HG02943 (cell line): Measurements from ENCODE around the gene BORCS8.
"Not testable (repeated sequence)": the region's sequence is repeated elsewhere in the genome, so short reads cannot be mapped to it uniquely, and the experiment has no call there.

ENCODE experiments used
- ATAC-seq: cut with Tn5 transposase; IDR thresholded peaks from one replicate; pipeline ENCODE4 v1.9.1; 2021; ENCODE audit warnings: mild to moderate bottlenecking, low read depth, moderate library complexity; ENCODE audit not compliant: unreplicated experiment

BORCS8 gene

DNA sequence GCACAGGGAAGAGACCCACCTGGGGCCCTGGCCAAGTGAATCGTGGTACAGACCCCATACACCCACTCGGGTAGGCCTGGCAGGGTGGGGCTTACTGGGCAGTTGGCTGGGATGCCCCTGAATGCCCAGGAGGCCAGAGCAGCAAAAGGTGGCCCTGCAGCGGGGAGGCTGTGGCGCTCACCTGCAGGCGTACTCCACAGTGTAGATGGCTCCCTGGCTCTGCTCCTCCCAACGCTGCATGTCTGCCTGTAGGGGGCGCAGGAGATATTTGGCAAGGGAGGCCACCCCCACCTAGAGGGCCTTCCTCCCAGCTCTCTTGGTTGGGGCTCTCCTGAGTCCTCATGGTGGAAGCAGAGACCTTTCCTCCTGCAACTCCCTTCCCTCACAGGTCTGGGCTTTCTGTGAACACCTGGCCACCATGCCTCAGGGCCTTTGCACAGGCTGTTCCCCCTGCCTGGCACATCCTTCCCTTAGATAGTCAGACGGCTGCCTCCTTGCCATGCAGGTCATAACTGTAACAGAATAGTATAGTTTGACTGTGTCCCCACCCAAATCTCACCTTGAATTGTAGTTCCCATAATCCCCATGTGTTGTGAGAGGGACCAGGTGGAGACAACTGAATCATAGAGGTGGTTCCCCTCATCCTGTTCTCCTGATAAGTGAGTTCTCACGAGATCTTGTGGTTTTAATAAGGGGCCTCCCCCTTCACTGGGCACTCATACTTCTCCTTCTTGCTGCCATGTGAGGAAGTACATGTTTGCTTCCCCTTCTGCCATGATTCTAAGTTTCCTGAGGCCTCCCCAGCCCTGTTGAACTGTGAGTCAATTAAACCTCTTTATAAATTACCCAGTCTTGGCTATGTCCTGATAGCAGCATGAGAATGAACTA, 5.9 kb downstream of the BORCS8 start:
- ATAC-seq, result no peak

- no peak for ATAC-seq
Observed at GRCh38 chr19:19181488-19181998, 10.4 kb downstream of the BORCS8 start.

DNA sequence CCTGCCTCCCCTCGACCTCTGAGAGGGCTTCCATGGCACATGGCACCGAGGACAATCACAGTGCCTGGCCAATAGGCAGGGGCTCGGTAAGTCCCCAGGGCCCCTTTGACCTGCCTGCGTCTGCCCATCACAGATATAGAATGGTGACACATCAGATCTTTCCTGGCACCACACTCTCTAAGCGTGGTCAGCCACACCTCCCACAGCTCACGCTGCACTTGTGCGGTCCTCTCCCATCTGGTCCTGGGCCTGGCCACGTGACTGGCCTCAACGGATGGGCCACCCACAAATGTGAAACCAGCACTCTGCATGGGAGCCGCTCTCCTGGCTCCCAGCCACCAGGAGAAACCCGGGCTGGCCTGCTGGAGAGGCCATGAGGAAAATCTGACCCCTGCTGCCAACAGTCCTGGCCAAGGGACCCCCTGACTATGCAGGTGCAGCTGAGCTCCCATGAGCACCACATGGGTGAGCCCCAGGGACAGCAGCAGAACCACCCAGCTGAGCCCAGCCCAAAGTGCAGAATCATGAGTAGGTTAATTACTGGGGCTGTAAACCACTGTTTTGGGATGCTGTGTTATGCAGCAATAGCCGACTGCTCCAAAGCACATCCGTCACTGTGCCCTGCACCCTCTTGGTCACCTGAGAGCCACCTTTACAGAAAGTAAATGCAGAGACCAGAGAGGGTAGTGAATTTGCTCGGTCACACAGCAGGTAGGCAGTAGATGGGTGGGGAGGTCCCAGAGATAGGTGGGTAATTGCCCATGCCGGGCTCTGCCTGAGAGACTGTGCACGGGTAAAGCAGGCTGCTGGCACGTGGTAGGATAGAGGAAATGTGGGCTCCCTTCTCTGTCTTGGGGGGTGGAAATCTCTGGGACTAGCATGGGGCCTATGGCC, 12.2 kb downstream of the BORCS8 start:
- no peak for ATAC-seq

DNA sequence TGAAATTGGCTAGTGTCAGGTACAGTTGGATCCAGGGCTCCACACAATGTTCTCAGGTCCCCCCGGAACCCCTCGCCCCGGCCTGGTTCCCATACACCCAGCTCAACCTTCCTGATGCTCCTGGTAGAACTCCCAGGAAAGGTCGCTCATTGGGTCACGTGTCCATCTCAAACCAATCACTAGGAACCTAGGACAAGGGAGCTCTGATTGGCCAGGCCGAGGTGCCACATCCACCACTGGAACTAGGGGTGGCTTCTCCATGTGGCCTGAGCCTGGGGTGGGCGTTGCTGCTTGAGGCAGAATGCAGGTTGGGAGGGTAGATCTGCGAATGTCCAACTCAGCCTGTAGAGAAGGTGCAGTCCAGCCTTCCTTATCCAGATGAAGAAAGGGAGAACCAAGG, 15.0 kb downstream of the BORCS8 start:
- ATAC-seq, result no peak

DNA sequence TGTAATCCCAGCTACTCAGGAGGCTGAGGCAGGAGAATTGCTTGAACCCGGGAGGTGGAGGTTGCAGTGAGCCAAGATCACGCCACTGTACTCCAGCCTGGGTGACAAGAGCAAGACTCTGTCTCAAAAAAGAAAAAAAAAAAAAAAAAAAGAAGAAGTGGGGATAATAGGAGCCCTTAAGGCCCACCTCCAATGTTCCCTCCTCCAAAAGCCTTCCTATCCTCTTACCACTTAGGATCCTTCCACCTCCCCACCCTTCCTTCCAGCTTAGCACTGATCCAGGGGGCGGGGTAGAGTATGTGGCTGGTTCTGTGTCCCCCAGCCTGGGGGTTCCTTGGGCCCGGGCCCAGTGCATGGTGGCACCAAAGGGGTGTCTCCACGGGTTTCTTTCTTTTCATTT, 18.7 kb downstream of the BORCS8 start:
- not testable (repeated sequence) for ATAC-seq

DNA sequence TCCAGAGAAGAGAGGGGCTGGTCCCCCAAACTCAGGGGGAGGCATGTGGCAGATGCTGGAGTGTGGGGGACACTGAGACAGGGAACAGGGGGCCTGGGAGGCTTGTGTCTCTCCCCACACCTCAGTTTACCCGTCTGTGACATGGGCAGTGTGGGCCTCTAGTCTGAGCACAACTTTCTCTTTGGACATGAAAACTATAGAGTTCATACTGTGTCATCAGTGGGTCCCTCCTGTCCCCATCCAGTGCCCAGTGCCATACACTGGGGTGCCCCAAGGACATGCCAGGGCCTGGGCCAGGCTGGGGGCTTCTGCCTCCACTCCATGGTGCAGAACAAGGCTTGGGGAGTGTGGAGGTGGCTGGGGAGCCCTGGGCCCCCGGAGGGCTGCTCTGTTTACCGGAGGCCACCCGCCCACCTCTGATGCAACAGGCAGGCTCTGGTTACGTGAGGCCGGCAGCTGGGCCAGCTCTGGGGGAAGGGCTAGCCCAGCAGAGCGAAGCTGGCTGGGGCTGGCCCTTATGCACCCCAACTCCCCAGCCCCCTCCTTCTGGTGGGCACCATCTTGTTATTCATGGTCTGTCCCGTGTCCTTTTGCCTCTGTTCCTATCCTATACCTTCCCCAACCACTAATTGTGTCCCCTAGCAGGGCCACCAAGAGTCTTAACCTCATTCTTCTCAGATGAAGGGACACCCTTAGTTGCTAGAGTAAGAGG, 20.0 kb downstream of the BORCS8 start:
- ATAC-seq, result no peak

DNA sequence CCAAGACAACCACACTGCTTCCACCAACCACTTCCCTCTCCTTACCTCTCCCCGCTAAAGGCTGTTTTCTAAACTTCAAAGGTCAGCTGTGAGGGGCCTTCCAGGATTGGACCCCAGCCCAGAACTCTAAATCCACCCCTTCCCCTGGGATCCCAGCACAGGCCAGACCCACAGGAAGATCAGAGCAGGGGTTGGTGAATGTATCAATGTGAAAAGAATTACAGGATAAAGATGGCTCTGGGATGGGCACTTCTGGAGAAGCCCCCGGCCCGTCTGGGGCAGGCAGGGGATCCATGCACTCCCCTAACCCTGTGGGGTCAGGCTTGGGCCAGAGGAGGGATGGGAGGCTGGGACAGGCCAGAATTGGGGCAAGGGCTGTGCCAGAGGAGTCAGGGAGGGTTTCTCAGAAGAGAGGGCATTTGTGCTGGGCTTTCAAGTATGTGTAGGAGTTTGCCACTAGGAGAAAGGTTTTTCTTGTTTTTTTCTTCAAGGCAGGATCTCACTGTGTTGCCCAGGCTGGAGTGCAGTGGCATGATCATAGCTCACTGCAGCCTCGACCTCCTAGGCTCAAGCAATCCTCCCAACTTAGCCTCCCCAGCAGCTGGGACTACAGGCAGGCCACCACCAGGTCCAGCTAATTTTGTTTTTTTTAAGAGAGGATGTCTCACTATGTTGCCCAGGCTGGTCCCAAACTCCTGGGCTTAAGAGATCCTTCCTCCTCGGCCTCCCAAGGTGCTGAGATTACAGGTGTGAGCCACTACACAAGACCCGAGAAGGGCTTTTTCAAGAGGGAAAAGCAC, 20.9 kb downstream of the BORCS8 start:
- no peak for ATAC-seq

DNA sequence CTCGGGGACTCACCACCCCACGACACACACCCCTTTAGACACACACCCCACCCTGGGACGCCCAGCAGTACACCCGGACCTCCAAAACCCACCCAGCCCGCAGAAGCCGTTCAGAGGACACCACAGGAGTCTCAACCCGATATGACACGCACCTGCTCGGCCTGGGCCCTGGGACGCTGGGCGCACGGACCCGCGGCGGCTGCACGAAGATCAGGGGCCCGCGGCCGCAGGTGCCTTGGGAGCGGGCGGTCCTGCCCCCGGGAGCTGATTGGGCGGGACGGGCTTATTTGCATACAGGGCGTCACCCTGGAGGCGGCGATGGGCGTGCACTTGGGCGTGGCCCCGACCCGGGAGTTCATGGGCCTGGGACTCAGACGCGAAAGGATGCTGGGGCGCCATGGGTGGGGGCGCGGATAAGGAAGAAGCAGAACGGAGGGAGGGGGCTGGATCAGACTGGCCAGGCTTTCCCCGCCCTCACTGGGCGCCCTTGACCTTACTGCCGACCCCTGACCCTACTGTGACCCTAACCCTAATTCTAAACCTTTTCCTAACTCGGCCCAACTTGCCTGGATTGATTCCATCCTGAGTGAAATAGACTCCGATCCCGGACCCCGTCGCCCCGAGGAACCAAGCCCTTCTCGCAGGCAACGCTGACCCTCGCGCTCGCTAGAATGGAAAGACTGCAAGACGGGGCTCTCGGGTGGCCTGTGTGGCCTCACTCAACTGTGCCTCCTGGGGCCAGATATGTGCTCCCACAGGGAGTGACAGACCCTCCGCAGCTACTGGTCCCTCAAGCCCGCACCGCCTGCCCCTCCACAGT, 21.7 kb downstream of the BORCS8 start, which contains the start of gene MEF2B:
MEF2B (minus strand) TSS at position 211 of the 820 bp plus-strand sequence. CDS start 19,528 bp downstream, outside the sequence.
- ATAC-seq, result peak; percentile 79

GRCh38 chr19:19169236-19170052, 22.5 kb downstream of the BORCS8 start:
- peak; percentile 8 for ATAC-seq

- ATAC-seq, result no peak
Observed at GRCh38 chr19:19167612-19168011, 24.3 kb downstream of the BORCS8 start.

- no peak for ATAC-seq
Observed at GRCh38 chr19:19165396-19165795, 26.6 kb downstream of the BORCS8 start.

DNA sequence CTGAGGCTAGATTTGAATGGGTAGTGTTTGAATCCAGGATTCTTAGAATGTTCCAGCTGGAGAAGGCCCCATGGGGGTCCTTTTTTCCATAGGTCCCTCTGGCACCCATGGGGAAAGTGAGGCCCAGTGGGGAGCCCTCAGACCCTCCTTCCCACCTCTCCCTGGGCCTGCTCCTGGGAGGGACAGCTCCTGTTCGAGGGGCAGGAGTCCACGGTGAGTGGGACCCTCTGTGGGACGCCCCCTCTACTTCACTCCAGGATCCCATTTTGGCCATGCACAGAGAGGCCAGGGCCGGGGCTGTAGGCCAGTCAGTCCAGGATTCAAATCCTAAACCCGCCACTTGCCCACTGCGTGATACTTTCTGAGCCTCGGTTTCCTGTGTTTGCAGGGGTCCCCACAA, 29.5 kb downstream of the BORCS8 start:
- no peak for ATAC-seq

- ATAC-seq, result no peak
Observed at GRCh38 chr19:19160461-19161035, 31.4 kb downstream of the BORCS8 start.

- no peak for ATAC-seq
Observed at GRCh38 chr19:19159534-19159933, 32.4 kb downstream of the BORCS8 start.

GRCh38 chr19:19157808-19158207, 34.1 kb downstream of the BORCS8 start:
- ATAC-seq, result no peak

DNA sequence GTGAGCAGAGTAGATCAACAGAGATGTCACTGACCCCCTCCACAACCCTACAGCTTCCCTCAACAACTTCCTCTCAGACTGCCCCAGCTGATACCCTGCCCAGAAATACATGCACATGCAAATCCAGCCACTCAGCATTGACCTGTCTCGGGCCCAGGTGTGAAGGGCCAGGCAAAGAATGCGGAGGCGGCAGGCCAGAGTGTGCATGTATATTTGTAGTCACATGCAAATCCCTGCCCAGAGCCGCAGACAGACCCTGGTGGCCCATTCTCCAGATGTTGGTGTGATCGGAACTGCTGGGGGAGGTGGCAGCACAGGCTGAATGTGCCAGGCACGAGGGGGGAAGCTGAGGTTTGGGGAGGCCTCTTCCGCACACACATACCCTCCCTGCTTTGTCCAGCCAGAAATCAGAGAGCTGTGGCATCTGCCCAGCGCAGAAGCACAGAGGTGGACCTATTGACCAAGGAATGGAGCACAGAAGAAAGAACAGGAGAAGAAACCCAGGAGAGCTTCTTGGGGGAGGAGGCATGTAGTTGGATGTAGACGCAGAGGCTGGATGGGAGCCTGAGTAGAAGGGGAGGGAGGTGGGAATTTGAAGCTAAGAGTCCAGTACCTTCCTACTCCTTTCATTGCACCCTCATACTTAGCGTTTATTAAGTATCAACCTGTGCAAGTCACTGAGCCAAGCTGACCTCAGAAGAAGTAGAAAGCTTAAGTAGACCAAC, 36.3 kb downstream of the BORCS8 start:
- ATAC-seq, result no peak
